HG03095 (cell line): Measurements from ENCODE around the gene GNB1L.
"Not testable (repeated sequence)": the region's sequence is repeated elsewhere in the genome, so short reads cannot be mapped to it uniquely, and the experiment has no call there.

Source experiments
- ATAC-seq: cut with Tn5 transposase; IDR thresholded peaks from one replicate; pipeline ENCODE4 v1.9.1; 2021; ENCODE audit warnings: moderate library complexity; ENCODE audit not compliant: unreplicated experiment

The GNB1L gene

GRCh38 chr22:19784384-19785175, 70.1 kb downstream of the GNB1L start:
- no peak for ATAC-seq

GRCh38 chr22:19783586-19784383, 70.9 kb downstream of the GNB1L start:
- ATAC-seq, result no peak

- ATAC-seq, result no peak
Measured at GRCh38 chr22:19782533-19782932, 72.1 kb downstream of the GNB1L start.

GRCh38 chr22:19779685-19780268, 74.9 kb downstream of the GNB1L start:
- no peak for ATAC-seq

GRCh38 chr22:19779011-19779421, 75.7 kb downstream of the GNB1L start:
- ATAC-seq, result no peak

GRCh38 chr22:19777192-19777591, 77.5 kb downstream of the GNB1L start:
- not testable (repeated sequence) for ATAC-seq

GRCh38 chr22:19776433-19777031, 78.1 kb downstream of the GNB1L start:
- no peak for ATAC-seq

- ATAC-seq, result no peak
Measured at GRCh38 chr22:19775496-19776325, 79.0 kb downstream of the GNB1L start.

GRCh38 chr22:19774628-19775027, 80.0 kb downstream of the GNB1L start:
- ATAC-seq, result no peak

- ATAC-seq, result no peak
Measured at GRCh38 chr22:19773470-19774040, 81.1 kb downstream of the GNB1L start.

- peak; percentile 71 for ATAC-seq
Measured at GRCh38 chr22:19772673-19773469, 81.8 kb downstream of the GNB1L start.

GRCh38 chr22:19772422-19772672, 82.3 kb downstream of the GNB1L start:
- no peak for ATAC-seq

- no peak for ATAC-seq
Measured at GRCh38 chr22:19770349-19771220, 84.1 kb downstream of the GNB1L start.

- no peak for ATAC-seq
Measured at GRCh38 chr22:19769393-19769715, 85.3 kb downstream of the GNB1L start.

GRCh38 chr22:19767427-19768341, 87.0 kb downstream of the GNB1L start:
- no peak for ATAC-seq

GRCh38 chr22:19766511-19767426, 87.9 kb downstream of the GNB1L start:
- ATAC-seq, result no peak

- ATAC-seq, result no peak
Measured at GRCh38 chr22:19766240-19766510, 88.5 kb downstream of the GNB1L start.
